Mucosa of descending colon (tissue), 3 donors: ENCODE measurements around the gene IYD. TPM values are rescaled to one million over a fixed set of nuclear protein-coding genes. Genes with fewer than 3 reads are reported as not detected.

Experiments
- ATAC-seq: fragments of 200-7000 bp; cut with Tn5 transposase; one replicate; pipeline ENCODE4 v1.9.1; 2020; ENCODE audit warnings: mild to moderate bottlenecking, moderate library complexity
- DNase-seq, 3 donors: peaks; one replicate each; pipeline ENCODE4 v3.0.0-alpha.2; 2020
- H3K36me3 ChIP-seq: fragments of 200-600 bp; one replicate; pipeline ENCODE4 v1.8.0; 2021; ENCODE audit warnings: low read depth, mild to moderate bottlenecking
- H3K4me1 ChIP-seq: fragments of 200-600 bp; one replicate; pipeline ENCODE4 v1.8.0; 2021; ENCODE audit warnings: low read depth, mild to moderate bottlenecking
- H3K4me3 ChIP-seq: fragments of 200-600 bp; one replicate; pipeline ENCODE4 v1.8.0; 2021; ENCODE audit warnings: mild to moderate bottlenecking
- H3K9me3 ChIP-seq: fragments of 200-600 bp; one replicate; pipeline ENCODE4 v1.8.0; 2021; ENCODE audit warnings: mild to moderate bottlenecking
- CTCF ChIP-seq: fragments of 200-600 bp; IDR thresholded peaks from one replicate; pipeline ENCODE4 v1.8.0; 2022; ENCODE audit warnings: antibody characterized with exemption, mild to moderate bottlenecking
- intact Hi-C, 2 donors: fragments of 100-400 bp; cut with DNase I in 1 of 2; cut with micrococcal nuclease in 1 of 2; formaldehyde crosslinking; loops; one replicate each; pipeline versions ENCODE4 v1.11.0 to v1.11.1; 2022; cut with DNase I, micrococcal nuclease
- total RNA-seq, 3 donors: library from RNA; stranded (reverse); fragmentation: NEBNext Ultra II Directional in 2 of 3; extraction: Animal tissue kit (Norgen Biotek cat#: 25700) in 2 of 3; gene quantifications; one replicate each; pipeline versions ENCODE4 v1.2.1 to v1.2.4, GENCODE V29; 2021 to 2023
- donor health status: DM: no; HTN: no; CAD: no; lungs with moderate emphysema.
- donor health status: DM: no; HTN: no; CAD: no.
- donor health status: DM: no; HTN: yes; CAD: no.

Gene IYD
- total RNA-seq, 3 donors from 2014 or later: 7.5 to 25.3 (median 15.3) TPM

GRCh38 chr6:150450918-150451317, 82.1 kb downstream of the IYD start:
- intact Hi-C loops: no loop called here
- ATAC-seq (no peak), DNase-seq (no peak)
- Histone ChIP-seq H3K36me3 (no peaks in the 10 kb centered on the region), H3K4me3 (no peak overlapping the region), H3K4me1 (no peaks in the 10 kb centered on the region), H3K9me3 (no peaks in the 10 kb centered on the region)
- no peak for TF ChIP-seq CTCF

GRCh38 chr6:150451807-150452427, 83.1 kb downstream of the IYD start:
- H3K9me3 ChIP-seq: no peaks in the 10 kb centered on the region
- no peak for DNase-seq
- H3K4me1 ChIP-seq: no peaks in the 10 kb centered on the region
- ATAC-seq: no peak
- intact Hi-C loops: no loop called here
- no peaks in the 10 kb centered on the region for H3K36me3 ChIP-seq
- H3K4me3 ChIP-seq: no peak overlapping the region
- TF ChIP-seq CTCF: no peak

- no peak for TF ChIP-seq CTCF
- Histone ChIP-seq H3K4me3 (no peak overlapping the region), H3K36me3 (no peaks in the 10 kb centered on the region), H3K4me1 (no peaks in the 10 kb centered on the region), H3K9me3 (no peaks in the 10 kb centered on the region)
- ATAC-seq: no peak
- intact Hi-C loops: no loop called here
- no peak for DNase-seq
Observed at GRCh38 chr6:150452428-150453243, 83.8 kb downstream of the IYD start.

- Histone ChIP-seq H3K9me3 (no peaks in the 10 kb centered on the region), H3K36me3 (no peaks in the 10 kb centered on the region), H3K4me1 (no peaks in the 10 kb centered on the region), H3K4me3 (no peak overlapping the region)
- no peak for TF ChIP-seq CTCF
- DNase-seq (no peak), ATAC-seq (no peak)
- intact Hi-C loops: no loop called here
Observed at GRCh38 chr6:150453357-150453756, 84.5 kb downstream of the IYD start.

Other genes starting within 250 kb of the IYD start
- 10 to 100 TPM; 11.1 to 33.5 (median 25.2) TPM for gene PPP1R14C, start 226.0 kb upstream of the IYD start, total RNA-seq
- gene PLEKHG1, start 230.9 kb downstream of the IYD start, total RNA-seq: 10 to 100 TPM; 24.1 to 49.2 (median 29.1) TPM